ENCODE measurements around the gene NFASC.

- TF ChIP-seq, protein P1, sequence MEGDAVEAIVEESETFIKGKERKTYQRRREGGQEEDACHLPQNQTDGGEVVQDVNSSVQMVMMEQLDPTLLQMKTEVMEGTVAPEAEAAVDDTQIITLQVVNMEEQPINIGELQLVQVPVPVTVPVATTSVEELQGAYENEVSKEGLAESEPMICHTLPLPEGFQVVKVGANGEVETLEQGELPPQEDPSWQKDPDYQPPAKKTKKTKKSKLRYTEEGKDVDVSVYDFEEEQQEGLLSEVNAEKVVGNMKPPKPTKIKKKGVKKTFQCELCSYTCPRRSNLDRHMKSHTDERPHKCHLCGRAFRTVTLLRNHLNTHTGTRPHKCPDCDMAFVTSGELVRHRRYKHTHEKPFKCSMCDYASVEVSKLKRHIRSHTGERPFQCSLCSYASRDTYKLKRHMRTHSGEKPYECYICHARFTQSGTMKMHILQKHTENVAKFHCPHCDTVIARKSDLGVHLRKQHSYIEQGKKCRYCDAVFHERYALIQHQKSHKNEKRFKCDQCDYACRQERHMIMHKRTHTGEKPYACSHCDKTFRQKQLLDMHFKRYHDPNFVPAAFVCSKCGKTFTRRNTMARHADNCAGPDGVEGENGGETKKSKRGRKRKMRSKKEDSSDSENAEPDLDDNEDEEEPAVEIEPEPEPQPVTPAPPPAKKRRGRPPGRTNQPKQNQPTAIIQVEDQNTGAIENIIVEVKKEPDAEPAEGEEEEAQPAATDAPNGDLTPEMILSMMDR (IDR thresholded peaks at IDR 0.05), result no peak
- no peak for TF ChIP-seq POLR2AphosphoS5 (IDR thresholded peaks at IDR 0.05)
- no peak for TF ChIP-seq POLR2A (IDR thresholded peaks at IDR 0.05)
- no peak for TF ChIP-seq EP300 (IDR thresholded peaks at IDR 0.05)
These were observed 161.8 kb downstream of the NFASC start for GRCh38 chr1:205032508-205032907.

All from suprapubic skin (tissue), 4 donors.